GM23338 (cell line): ENCODE results near the gene SLC35B1. TPM values are rescaled to one million over a fixed set of nuclear protein-coding genes. Genes with fewer than 3 reads are reported as not detected.

Experiments used
- ATAC-seq: fragments of 200-7000 bp; cut with Tn5 transposase; 3 replicates; pipeline ENCODE4 v1.9.1; 2020
- DNase-seq: peaks from one replicate; pipeline ENCODE4 v3.0.0-alpha.2; 2015; ENCODE audit warnings: low spot score
- H2AFZ ChIP-seq: fragments of 200-600 bp; sonication (generic); 2 replicates; pipeline ENCODE4 v1.8.0; 2016; ENCODE audit warnings: antibody characterized with exemption, mild to moderate bottlenecking, moderate library complexity
- H3F3A ChIP-seq: fragments of 200-600 bp; sonication (generic); replicated peaks from 2 replicates; pipeline ENCODE4 v1.8.0; 2017; ENCODE audit warnings: antibody characterized with exemption, mixed run types, low read depth
- H3K27ac ChIP-seq: fragments of 200-600 bp; sonication (generic); 2 replicates; pipeline ENCODE4 v1.6.1; 2016; ENCODE audit warnings: low read depth
- H3K27me3 ChIP-seq: fragments of 200-600 bp; sonication (generic); 2 replicates; pipeline ENCODE4 v1.8.0; 2016; ENCODE audit warnings: mild to moderate bottlenecking, mixed run types, moderate library complexity; ENCODE audit not compliant: insufficient read depth
- H3K36me3 ChIP-seq: fragments of 200-600 bp; sonication (generic); 2 replicates; pipeline ENCODE4 v1.8.0; 2016; ENCODE audit warnings: mild to moderate bottlenecking; ENCODE audit not compliant: insufficient read depth
- H3K4me1 ChIP-seq: fragments of 200-600 bp; sonication (generic); 2 replicates; pipeline ENCODE4 v1.8.0; 2016; ENCODE audit warnings: mild to moderate bottlenecking, moderate library complexity; ENCODE audit not compliant: insufficient read depth
- H3K4me2 ChIP-seq: fragments of 200-600 bp; sonication (generic); 2 replicates; pipeline ENCODE4 v1.7.1; 2017; ENCODE audit warnings: mixed run types
- H3K4me3 ChIP-seq: fragments of 200-600 bp; sonication (generic); 2 replicates; pipeline ENCODE4 v1.6.1; 2016; ENCODE audit warnings: mixed run types
- H3K79me2 ChIP-seq: fragments of 200-600 bp; sonication (generic); replicated peaks from 2 replicates; pipeline ENCODE4 v1.8.0; 2017; ENCODE audit warnings: mild to moderate bottlenecking; ENCODE audit not compliant: insufficient read depth
- H3K9me2 ChIP-seq: fragments of 200-600 bp; sonication (generic); 2 replicates; pipeline ENCODE4 v1.8.0; 2017; ENCODE audit not compliant: insufficient read depth
- H4K20me1 ChIP-seq: fragments of 200-600 bp; sonication (generic); replicated peaks from 2 replicates; pipeline ENCODE4 v1.8.0; 2017; ENCODE audit warnings: mild to moderate bottlenecking; ENCODE audit not compliant: insufficient read depth
- H3K27ac Mint-ChIP-seq: 2 replicates; pipeline ENCODE4 v1.8.0; 2020; ENCODE audit warnings: inconsistent platforms, mild to moderate bottlenecking, moderate library complexity, mixed read lengths
- H3K27me3 Mint-ChIP-seq: 3 replicates; pipeline ENCODE4 v1.8.0; 2022; ENCODE audit warnings: low read depth, mild to moderate bottlenecking, moderate library complexity, mixed read lengths, inconsistent platforms; ENCODE audit not compliant: insufficient read depth, poor library complexity
- H3K36me3 Mint-ChIP-seq: 3 replicates; pipeline ENCODE4 v1.8.0; 2021; ENCODE audit warnings: low read depth, mild to moderate bottlenecking, inconsistent platforms, moderate library complexity, mixed read lengths
- H3K4me1 Mint-ChIP-seq: 3 replicates; pipeline ENCODE4 v1.8.0; 2020; ENCODE audit warnings: mild to moderate bottlenecking, inconsistent platforms, mixed read lengths
- H3K4me3 Mint-ChIP-seq: 3 replicates; pipeline ENCODE4 v1.8.0; 2021; ENCODE audit warnings: moderate library complexity, mild to moderate bottlenecking, inconsistent platforms, mixed read lengths
- H3K9me3 Mint-ChIP-seq: 3 replicates; pipeline ENCODE4 v1.8.0; 2020; ENCODE audit warnings: moderate library complexity, mild to moderate bottlenecking, inconsistent platforms, mixed read lengths
- CREB1 ChIP-seq: fragments of 250-450 bp; sonication (Bioruptor Pico); IDR thresholded peaks from 2 replicates; pipeline ENCODE4 v1.5.0; 2020; ENCODE audit warnings: low read depth, mild to moderate bottlenecking, moderate library complexity
- EZH2 ChIP-seq: fragments of 200-600 bp; sonication (generic); IDR thresholded peaks from one replicate; pipeline ENCODE4 v1.8.0; 2017; ENCODE audit warnings: antibody characterized with exemption, mild to moderate bottlenecking, low read depth; ENCODE audit not compliant: unreplicated experiment
- EZH2phosphoT487 ChIP-seq: fragments of 200-600 bp; sonication (generic); IDR thresholded peaks from one replicate; pipeline ENCODE4 v1.8.1; 2018; ENCODE audit warnings: antibody characterized with exemption; ENCODE audit not compliant: unreplicated experiment
- JUNB ChIP-seq: IDR thresholded peaks from one replicate; pipeline ENCODE4 v1.6.1; 2016; ENCODE audit warnings: antibody characterized with exemption; ENCODE audit not compliant: unreplicated experiment
- NANOG ChIP-seq: IDR thresholded peaks from 2 replicates; pipeline ENCODE4 v1.6.1; 2016; ENCODE audit warnings: antibody characterized with exemption, borderline replicate concordance
- POLR2AphosphoS5 ChIP-seq: IDR thresholded peaks from 2 replicates; pipeline ENCODE4 v1.6.1; 2016; ENCODE audit warnings: antibody characterized with exemption, low read depth
- STAT1 ChIP-seq: IDR thresholded peaks from one replicate; pipeline ENCODE4 v1.6.1; 2016; ENCODE audit warnings: antibody characterized with exemption; ENCODE audit not compliant: unreplicated experiment
- ZNF114 ChIP-seq: fragments of 250-450 bp; sonication (Bioruptor Pico); IDR thresholded peaks from 2 replicates; pipeline ENCODE4 v1.5.0; 2020; ENCODE audit warnings: mild to moderate bottlenecking, moderate library complexity
- ZNF331 ChIP-seq: fragments of 250-450 bp; sonication (Bioruptor Pico); IDR thresholded peaks from 2 replicates; pipeline ENCODE4 v1.5.0; 2020; ENCODE audit warnings: low read depth, mild to moderate bottlenecking, moderate library complexity
- polyA plus RNA-seq: library from polyadenylated mRNA; unstranded; fragments of >200 nt; fragmentation: Nextera tagmentation; extraction: Ambion mirVana; gene quantifications from 2 replicates; pipeline ENCODE4 v1.2.1, GENCODE V29; 2016
- total RNA-seq: library from RNA; depleted of rRNA; stranded (reverse); fragments of >200 nt; shearing (Covaris generic); gene quantifications from 2 replicates; pipeline ENCODE4 v1.2.3, GENCODE V29; 2014
- TF ChIP-seq, protein P1 (sequence below): IDR thresholded peaks from one replicate; pipeline ENCODE4 v1.6.1; 2018; ENCODE audit warnings: antibody characterized with exemption; ENCODE audit not compliant: unreplicated experiment
- TF ChIP-seq, protein P2 (sequence below): IDR thresholded peaks from 2 replicates; pipeline ENCODE4 v1.6.1; 2016; ENCODE audit warnings: antibody characterized with exemption
- TF ChIP-seq, protein P3 (sequence below), 2 experiments: fragments of 200-600 bp in 1 of 2; sonication (generic) in 1 of 2; conservative IDR thresholded peaks; 2 replicates each; pipeline versions ENCODE4 v1.5.1 to v1.6.1; 2016 to 2017; ENCODE audit warnings: antibody characterized with exemption in 2 of 2, low read depth in 2 of 2, mild to moderate bottlenecking in 2 of 2, moderate library complexity in 1 of 2

The SLC35B1 gene
- total and polyA plus RNA-seq, 2 experiments from 2014 or later: 56.7 to 58.9 TPM

DNA sequence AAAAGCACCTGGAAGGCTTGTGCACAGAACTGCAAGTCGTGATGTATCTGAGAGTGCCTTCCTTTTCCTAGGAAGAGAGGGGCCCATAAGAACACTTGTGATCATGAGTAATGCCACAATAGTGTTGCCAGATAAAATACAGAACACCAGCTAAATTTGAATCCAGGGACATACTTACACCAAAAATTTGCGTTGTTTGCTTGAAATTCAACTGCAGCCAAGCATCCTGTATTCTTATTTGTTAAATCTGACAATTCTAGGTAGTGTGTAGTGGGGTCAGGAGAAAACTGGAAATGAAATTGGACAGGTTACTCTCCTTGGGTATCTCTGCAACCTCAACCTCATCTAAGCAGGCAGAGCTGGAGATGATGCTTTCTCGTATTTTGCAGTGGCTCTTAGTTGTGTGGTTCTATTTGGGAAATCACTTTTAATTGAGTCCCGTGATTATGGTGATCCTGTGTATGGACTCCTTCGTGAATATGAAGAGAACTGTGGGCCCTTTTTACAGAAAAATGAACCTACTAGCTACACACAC is 12.0 kb downstream of the SLC35B1 start:
- DNase-seq (no peak), ATAC-seq (no peak)
- Mint-ChIP-seq H3K4me3 (no peak overlapping the region), H3K4me1 (peaks cover 15% of the 10 kb centered on the region), H3K36me3 (peaks cover 9% of the 10 kb centered on the region; the same call in 2 of the 3 replicates), H3K9me3 (no peaks in the 10 kb centered on the region), H3K27ac (no peak overlapping the region), H3K27me3 (peaks cover 7% of the 10 kb centered on the region)
- H3K36me3 ChIP-seq: no peaks in the 10 kb centered on the region
- H3K4me3 ChIP-seq: no peak overlapping the region
- H3K79me2 ChIP-seq: no peaks in the 10 kb centered on the region
- no peaks in the 10 kb centered on the region for H3F3A ChIP-seq
- TF ChIP-seq ZNF114 (CRISPR knock-in tag) (no peak), NANOG (no peak), CREB1 (CRISPR knock-in tag) (no peak), POLR2AphosphoS5 (no peak), EZH2 (no peak), JUNB (no peak), STAT1 (no peak), EZH2phosphoT487 (no peak), ZNF331 (CRISPR knock-in tag) (no peak)
- TF ChIP-seq, protein P1, sequence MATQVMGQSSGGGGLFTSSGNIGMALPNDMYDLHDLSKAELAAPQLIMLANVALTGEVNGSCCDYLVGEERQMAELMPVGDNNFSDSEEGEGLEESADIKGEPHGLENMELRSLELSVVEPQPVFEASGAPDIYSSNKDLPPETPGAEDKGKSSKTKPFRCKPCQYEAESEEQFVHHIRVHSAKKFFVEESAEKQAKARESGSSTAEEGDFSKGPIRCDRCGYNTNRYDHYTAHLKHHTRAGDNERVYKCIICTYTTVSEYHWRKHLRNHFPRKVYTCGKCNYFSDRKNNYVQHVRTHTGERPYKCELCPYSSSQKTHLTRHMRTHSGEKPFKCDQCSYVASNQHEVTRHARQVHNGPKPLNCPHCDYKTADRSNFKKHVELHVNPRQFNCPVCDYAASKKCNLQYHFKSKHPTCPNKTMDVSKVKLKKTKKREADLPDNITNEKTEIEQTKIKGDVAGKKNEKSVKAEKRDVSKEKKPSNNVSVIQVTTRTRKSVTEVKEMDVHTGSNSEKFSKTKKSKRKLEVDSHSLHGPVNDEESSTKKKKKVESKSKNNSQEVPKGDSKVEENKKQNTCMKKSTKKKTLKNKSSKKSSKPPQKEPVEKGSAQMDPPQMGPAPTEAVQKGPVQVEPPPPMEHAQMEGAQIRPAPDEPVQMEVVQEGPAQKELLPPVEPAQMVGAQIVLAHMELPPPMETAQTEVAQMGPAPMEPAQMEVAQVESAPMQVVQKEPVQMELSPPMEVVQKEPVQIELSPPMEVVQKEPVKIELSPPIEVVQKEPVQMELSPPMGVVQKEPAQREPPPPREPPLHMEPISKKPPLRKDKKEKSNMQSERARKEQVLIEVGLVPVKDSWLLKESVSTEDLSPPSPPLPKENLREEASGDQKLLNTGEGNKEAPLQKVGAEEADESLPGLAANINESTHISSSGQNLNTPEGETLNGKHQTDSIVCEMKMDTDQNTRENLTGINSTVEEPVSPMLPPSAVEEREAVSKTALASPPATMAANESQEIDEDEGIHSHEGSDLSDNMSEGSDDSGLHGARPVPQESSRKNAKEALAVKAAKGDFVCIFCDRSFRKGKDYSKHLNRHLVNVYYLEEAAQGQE: no peak
- TF ChIP-seq, protein P2, sequence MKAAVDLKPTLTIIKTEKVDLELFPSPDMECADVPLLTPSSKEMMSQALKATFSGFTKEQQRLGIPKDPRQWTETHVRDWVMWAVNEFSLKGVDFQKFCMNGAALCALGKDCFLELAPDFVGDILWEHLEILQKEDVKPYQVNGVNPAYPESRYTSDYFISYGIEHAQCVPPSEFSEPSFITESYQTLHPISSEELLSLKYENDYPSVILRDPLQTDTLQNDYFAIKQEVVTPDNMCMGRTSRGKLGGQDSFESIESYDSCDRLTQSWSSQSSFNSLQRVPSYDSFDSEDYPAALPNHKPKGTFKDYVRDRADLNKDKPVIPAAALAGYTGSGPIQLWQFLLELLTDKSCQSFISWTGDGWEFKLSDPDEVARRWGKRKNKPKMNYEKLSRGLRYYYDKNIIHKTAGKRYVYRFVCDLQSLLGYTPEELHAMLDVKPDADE: no peak
- TF ChIP-seq, protein P3, sequence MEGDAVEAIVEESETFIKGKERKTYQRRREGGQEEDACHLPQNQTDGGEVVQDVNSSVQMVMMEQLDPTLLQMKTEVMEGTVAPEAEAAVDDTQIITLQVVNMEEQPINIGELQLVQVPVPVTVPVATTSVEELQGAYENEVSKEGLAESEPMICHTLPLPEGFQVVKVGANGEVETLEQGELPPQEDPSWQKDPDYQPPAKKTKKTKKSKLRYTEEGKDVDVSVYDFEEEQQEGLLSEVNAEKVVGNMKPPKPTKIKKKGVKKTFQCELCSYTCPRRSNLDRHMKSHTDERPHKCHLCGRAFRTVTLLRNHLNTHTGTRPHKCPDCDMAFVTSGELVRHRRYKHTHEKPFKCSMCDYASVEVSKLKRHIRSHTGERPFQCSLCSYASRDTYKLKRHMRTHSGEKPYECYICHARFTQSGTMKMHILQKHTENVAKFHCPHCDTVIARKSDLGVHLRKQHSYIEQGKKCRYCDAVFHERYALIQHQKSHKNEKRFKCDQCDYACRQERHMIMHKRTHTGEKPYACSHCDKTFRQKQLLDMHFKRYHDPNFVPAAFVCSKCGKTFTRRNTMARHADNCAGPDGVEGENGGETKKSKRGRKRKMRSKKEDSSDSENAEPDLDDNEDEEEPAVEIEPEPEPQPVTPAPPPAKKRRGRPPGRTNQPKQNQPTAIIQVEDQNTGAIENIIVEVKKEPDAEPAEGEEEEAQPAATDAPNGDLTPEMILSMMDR (conservative IDR thresholded peaks at IDR 0.05; ENCODE audit: low read depth in 2 of 2): no peak
- H3K4me2 ChIP-seq: no peak overlapping the region
- no peak overlapping the region for H2AFZ ChIP-seq
- no peaks in the 10 kb centered on the region for H4K20me1 ChIP-seq
- H3K9me2 ChIP-seq: no peaks in the 10 kb centered on the region
- no peak overlapping the region for H3K27ac ChIP-seq
- no peaks in the 10 kb centered on the region for H3K27me3 ChIP-seq
- H3K4me1 ChIP-seq: no peaks in the 10 kb centered on the region
